Measurements from ENCODE around the gene MAGEE1. TPM values are rescaled to one million over a fixed set of nuclear protein-coding genes. Genes with fewer than 3 reads are reported as not detected.
A peak's percentile ranks its signal among the peaks of the same experiment; 100 is the strongest.

MAGEE1 gene, protein sequence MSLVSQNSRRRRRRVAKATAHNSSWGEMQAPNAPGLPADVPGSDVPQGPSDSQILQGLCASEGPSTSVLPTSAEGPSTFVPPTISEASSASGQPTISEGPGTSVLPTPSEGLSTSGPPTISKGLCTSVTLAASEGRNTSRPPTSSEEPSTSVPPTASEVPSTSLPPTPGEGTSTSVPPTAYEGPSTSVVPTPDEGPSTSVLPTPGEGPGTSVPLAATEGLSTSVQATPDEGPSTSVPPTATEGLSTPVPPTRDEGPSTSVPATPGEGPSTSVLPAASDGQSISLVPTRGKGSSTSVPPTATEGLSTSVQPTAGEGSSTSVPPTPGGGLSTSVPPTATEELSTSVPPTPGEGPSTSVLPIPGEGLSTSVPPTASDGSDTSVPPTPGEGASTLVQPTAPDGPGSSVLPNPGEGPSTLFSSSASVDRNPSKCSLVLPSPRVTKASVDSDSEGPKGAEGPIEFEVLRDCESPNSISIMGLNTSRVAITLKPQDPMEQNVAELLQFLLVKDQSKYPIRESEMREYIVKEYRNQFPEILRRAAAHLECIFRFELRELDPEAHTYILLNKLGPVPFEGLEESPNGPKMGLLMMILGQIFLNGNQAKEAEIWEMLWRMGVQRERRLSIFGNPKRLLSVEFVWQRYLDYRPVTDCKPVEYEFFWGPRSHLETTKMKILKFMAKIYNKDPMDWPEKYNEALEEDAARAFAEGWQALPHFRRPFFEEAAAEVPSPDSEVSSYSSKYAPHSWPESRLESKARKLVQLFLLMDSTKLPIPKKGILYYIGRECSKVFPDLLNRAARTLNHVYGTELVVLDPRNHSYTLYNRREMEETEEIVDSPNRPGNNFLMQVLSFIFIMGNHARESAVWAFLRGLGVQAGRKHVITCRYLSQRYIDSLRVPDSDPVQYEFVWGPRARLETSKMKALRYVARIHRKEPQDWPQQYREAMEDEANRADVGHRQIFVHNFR
- total RNA-seq (10 to 100 TPM in 1 of 2 donors, 1 to 10 TPM in 1; 7.1 to 23.6 TPM), polyA plus RNA-seq (ENCODE audit: insufficient read length in 2 of 2) (10 to 100 TPM; 37.0 to 45.1 TPM)
- long read RNA-seq, donor 1, transcript MAGEE1-201 (1 exons, 3,630 nt) = major isoform, 47 of 47 reads
- long read RNA-seq, donor 1, partial matches to known transcripts = 0 of 47 reads
- long read RNA-seq, donor 1, other reads (novel, unspliced or antisense) = 0 of 47 reads
- long read RNA-seq, donor 2, transcript MAGEE1-201 (1 exons, 3,630 nt) = major isoform, 22 of 22 reads
- long read RNA-seq, donor 2, partial matches to known transcripts = 0 of 22 reads
- long read RNA-seq, donor 2, other reads (novel, unspliced or antisense) = 0 of 22 reads
- long read RNA-seq, donor 3, transcript MAGEE1-201 (1 exons, 3,630 nt) = major isoform, 27 of 27 reads
- long read RNA-seq, donor 3, partial matches to known transcripts = 0 of 27 reads
- long read RNA-seq, donor 3, other reads (novel, unspliced or antisense) = 0 of 27 reads
- long read RNA-seq, donor 4, partial matches to known transcripts = 0 of 1 reads
- long read RNA-seq, donor 4, other reads (novel, unspliced or antisense) = 0 of 1 reads

DNA sequence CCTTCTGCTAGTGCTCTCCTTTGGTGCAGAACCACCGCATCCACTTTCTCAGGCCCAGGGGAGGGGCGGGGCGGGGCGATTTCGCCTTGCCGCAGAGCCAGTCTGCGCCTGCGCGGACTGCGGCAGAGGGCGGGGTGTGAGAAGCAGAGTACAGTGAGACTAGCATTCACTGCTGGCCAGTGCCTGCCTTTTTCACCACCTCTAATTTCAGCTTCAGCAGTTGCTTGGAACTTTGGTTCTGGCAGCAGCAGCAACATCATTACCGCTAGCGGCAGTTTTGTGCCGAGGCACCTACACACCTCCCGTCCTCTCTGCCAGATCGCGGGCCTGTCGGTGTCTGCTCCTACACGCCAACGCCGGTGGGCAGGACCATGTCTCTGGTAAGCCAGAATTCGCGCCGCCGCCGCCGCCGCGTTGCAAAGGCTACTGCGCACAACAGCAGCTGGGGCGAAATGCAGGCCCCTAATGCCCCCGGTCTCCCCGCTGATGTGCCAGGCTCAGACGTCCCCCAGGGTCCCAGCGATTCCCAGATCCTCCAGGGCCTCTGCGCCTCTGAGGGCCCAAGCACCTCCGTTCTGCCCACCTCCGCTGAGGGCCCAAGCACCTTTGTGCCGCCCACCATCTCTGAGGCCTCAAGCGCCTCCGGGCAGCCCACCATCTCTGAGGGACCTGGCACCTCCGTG is at the start of gene MAGEE1:
Gene MAGEE1, plus strand, starts transcription at position 151 of the 683 bp plus-strand sequence. Its CDS starts 221 bp downstream, at position 372.
- H3K4me1 ChIP-seq (ENCODE audit: control insufficient read depth, insufficient read depth, low read length) = peaks cover 12% of the 10 kb centered on the region
- peak; percentile 56 to 94 (median 66) for DNase-seq (ENCODE audit: low read depth in 4 of 6, low spot score in 6 of 6)
- peak within 1 kb of the TSS; percentile 53 for H3K4me3 ChIP-seq (ENCODE audit: low read depth, low read length)
- 16% methylated on average over 42 of the region's 42 CpGs for whole genome bisulfite sequencing (ENCODE audit: insufficient coverage)
- H3K36me3 ChIP-seq (ENCODE audit: control insufficient read depth, insufficient read depth, low read length) = peaks cover 4% of the 10 kb centered on the region
- peak within 1 kb of the TSS; percentile 10 for H3K27ac ChIP-seq (ENCODE audit: low read depth, low read length)
- no peaks in the 10 kb centered on the region for H3K27me3 ChIP-seq (ENCODE audit: control insufficient read depth, insufficient read depth, low read length)
- no peaks in the 10 kb centered on the region for H3K9me3 ChIP-seq (ENCODE audit: control insufficient read depth, insufficient read depth, low read length)

DNA sequence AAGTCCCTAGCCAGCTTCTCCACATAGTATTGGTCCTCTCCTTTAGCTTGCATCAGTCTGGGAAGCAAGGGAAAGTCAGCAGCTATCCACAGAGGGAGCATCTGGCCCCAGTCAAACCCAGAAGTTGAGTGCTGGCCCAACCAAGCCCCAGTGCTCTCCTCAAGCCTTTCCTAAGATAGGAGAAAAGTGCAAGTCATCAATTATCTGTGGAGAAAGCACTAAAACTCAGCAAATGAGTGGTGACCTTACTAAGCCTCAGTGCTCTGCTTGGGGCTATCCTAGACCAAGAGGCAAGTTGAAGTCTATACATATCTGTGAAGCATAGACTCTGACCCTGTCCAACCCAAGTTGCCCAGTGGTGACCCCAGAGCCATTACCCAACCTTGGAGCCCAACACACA is 28.5 kb upstream of the MAGEE1 start:
- no peak for DNase-seq (ENCODE audit: low read depth in 4 of 6, low spot score in 6 of 6)
- Histone ChIP-seq H3K36me3 (ENCODE audit: control insufficient read depth, insufficient read depth, low read length) (no peaks in the 10 kb centered on the region), H3K27me3 (ENCODE audit: control insufficient read depth, insufficient read depth, low read length) (no peaks in the 10 kb centered on the region)

DNA sequence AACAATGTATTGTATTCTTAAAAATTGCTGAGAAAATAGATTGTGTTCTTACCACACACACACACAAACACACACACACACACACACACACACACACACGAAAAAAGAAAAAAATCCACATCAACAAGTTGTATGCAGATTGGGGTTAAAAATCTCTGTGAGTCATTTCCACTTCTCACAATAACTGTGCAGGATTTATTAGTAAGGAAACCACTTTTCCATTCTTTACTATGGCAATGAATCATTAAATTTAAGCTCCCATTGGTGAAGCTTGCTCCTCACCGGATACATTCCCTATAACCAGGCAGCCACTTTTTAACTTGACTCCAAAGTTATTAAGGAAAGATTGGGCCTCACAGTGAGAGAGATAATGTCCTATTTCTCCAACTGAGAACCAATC is 19.7 kb upstream of the MAGEE1 start:
- H3K36me3 ChIP-seq (ENCODE audit: control insufficient read depth, insufficient read depth, low read length) = no peaks in the 10 kb centered on the region
- H3K4me1 ChIP-seq (ENCODE audit: control insufficient read depth, insufficient read depth, low read length) = no peaks in the 10 kb centered on the region
- H3K27ac ChIP-seq (ENCODE audit: low read depth, low read length) = no peak overlapping the region
- H3K9me3 ChIP-seq (ENCODE audit: control insufficient read depth, insufficient read depth, low read length) = no peaks in the 10 kb centered on the region
- H3K27me3 ChIP-seq (ENCODE audit: control insufficient read depth, insufficient read depth, low read length) = no peaks in the 10 kb centered on the region
- no peak overlapping the region for H3K4me3 ChIP-seq (ENCODE audit: low read depth, low read length)
- no peak for DNase-seq (ENCODE audit: low read depth in 4 of 6, low spot score in 6 of 6)
- no CpG with 5 or more reads among the region's 2 CpGs for WGBS (ENCODE audit: insufficient coverage)

More for the DNA sequence above, 28.5 kb upstream of the MAGEE1 start:
- Histone ChIP-seq H3K4me3 (ENCODE audit: low read depth, low read length) (no peak overlapping the region), H3K4me1 (ENCODE audit: control insufficient read depth, insufficient read depth, low read length) (no peaks in the 10 kb centered on the region), H3K9me3 (ENCODE audit: control insufficient read depth, insufficient read depth, low read length) (no peaks in the 10 kb centered on the region), H3K27ac (ENCODE audit: low read depth, low read length) (no peak overlapping the region)

DNA sequence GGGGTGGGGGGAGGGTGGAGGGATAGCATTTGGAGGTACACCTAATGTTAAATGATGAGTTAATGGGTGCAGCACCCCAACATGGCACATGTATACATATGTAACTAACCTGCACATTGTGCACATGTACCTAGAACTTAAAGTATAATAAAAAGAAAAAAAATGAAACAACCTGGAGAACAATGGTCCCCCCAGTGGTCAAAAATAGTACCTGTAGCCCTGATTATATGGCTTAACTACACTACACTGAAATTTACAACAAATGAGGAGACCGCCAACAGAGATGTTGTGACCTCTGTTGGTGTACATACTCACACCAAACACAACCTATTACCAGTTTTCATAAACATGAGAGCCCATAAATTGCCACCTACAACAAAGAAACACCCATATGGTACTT is 7.3 kb upstream of the MAGEE1 start:
- Histone ChIP-seq H3K27me3 (ENCODE audit: control insufficient read depth, insufficient read depth, low read length) (no peaks in the 10 kb centered on the region), H3K4me3 (ENCODE audit: low read depth, low read length) (no peak overlapping the region), H3K36me3 (ENCODE audit: control insufficient read depth, insufficient read depth, low read length) (no peaks in the 10 kb centered on the region), H3K27ac (ENCODE audit: low read depth, low read length) (no peak overlapping the region), H3K4me1 (ENCODE audit: control insufficient read depth, insufficient read depth, low read length) (no peaks in the 10 kb centered on the region), H3K9me3 (ENCODE audit: control insufficient read depth, insufficient read depth, low read length) (no peaks in the 10 kb centered on the region)
- 63% methylated on average over 1 of the region's 1 CpG for WGBS (ENCODE audit: insufficient coverage)
- no peak for DNase-seq (ENCODE audit: low read depth in 4 of 6, low spot score in 6 of 6)

DNA sequence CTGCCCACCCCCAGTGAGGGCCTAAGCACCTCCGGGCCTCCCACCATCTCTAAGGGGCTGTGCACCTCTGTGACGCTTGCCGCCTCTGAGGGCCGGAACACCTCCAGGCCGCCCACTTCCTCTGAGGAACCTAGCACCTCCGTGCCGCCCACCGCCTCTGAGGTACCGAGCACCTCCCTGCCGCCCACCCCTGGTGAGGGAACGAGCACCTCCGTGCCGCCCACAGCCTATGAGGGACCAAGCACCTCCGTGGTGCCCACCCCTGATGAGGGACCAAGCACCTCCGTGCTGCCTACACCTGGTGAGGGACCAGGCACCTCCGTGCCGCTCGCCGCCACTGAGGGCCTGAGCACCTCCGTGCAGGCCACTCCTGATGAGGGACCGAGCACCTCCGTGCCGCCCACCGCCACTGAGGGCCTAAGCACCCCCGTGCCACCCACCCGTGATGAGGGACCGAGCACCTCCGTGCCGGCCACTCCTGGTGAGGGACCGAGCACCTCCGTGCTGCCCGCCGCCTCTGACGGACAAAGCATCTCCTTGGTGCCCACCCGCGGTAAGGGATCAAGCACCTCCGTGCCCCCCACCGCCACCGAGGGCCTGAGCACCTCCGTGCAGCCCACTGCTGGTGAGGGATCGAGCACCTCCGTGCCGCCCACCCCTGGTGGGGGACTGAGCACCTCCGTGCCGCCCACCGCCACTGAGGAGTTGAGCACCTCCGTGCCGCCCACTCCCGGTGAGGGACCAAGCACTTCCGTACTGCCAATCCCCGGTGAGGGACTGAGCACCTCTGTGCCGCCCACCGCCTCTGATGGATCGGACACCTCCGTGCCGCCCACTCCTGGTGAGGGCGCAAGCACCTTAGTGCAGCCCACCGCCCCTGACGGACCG is 977 bp downstream of the MAGEE1 start:
- no peaks in the 10 kb centered on the region for H3K9me3 ChIP-seq (ENCODE audit: control insufficient read depth, insufficient read depth, low read length)
- 34% methylated on average over 60 of the region's 60 CpGs for WGBS (ENCODE audit: insufficient coverage)
- H3K4me3 ChIP-seq (ENCODE audit: low read depth, low read length) = peak overlapping the region; percentile 53
- H3K27ac ChIP-seq (ENCODE audit: low read depth, low read length) = no peak overlapping the region
- peaks cover 12% of the 10 kb centered on the region for H3K4me1 ChIP-seq (ENCODE audit: control insufficient read depth, insufficient read depth, low read length)
- no peak for DNase-seq (ENCODE audit: low read depth in 4 of 6, low spot score in 6 of 6)
- H3K27me3 ChIP-seq (ENCODE audit: control insufficient read depth, insufficient read depth, low read length) = no peaks in the 10 kb centered on the region
- H3K36me3 ChIP-seq (ENCODE audit: control insufficient read depth, insufficient read depth, low read length) = peaks cover 4% of the 10 kb centered on the region

DNA sequence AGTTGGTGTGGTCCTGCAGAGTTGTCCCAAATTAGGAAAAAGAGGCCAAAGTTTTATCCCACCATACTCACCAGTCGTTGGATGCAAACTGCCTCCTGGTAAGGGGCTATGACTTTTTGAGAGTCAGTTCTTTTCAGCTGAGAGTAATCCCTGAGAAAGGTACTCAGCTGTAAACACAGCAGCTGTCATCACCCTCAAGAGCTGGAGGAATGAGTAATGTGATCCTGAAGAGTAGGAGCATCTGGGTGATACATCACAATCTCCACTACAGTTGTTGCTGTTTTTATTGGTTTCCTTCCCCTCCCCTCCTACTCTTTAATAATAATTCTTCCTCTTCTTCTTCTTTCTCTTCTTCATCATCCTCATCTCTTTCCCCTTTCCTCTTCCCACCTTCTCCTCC is 5.7 kb downstream of the MAGEE1 start:
- no CpG with 5 or more reads among the region's 1 CpG for WGBS (ENCODE audit: insufficient coverage)
- no peaks in the 10 kb centered on the region for H3K9me3 ChIP-seq (ENCODE audit: control insufficient read depth, insufficient read depth, low read length)
- H3K27ac ChIP-seq (ENCODE audit: low read depth, low read length) = no peak overlapping the region
- no peaks in the 10 kb centered on the region for H3K27me3 ChIP-seq (ENCODE audit: control insufficient read depth, insufficient read depth, low read length)
- no peak overlapping the region for H3K4me3 ChIP-seq (ENCODE audit: low read depth, low read length)
- no peak for DNase-seq (ENCODE audit: low read depth in 4 of 6, low spot score in 6 of 6)
- peaks cover 4% of the 10 kb centered on the region for H3K36me3 ChIP-seq (ENCODE audit: control insufficient read depth, insufficient read depth, low read length)
- H3K4me1 ChIP-seq (ENCODE audit: control insufficient read depth, insufficient read depth, low read length) = peaks cover 10% of the 10 kb centered on the region

DNA sequence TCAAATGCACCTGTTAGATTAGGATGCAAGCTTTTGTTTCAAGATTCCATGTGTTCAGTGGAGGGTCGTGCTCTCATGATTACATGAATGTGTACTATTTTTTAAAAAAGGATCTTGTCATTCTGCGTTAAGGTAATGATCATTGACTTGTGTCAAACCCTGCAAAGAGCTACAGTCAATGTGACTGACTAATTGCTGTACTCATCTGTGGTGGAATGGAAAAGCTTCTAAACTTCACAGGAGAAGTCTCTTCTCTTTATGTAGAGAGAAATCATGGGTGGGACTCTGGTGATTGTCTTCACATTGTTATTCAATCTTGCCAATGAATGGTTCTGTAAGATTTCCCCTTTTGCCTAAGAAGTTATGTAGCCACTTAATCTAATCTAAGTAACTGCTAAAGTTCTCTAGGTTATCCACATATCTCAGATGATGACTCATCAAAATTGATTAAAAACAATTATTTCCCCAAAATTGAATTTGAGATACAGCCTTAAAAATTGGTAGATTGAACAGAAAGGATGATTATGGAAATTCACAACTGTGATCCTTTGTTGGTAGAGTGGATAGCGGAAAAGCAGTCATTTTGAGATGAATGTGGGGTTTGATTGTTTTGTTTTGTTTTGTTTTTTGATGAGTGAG is 6.7 kb downstream of the MAGEE1 start:
- H3K4me3 ChIP-seq (ENCODE audit: low read depth, low read length) = no peak overlapping the region
- 52% methylated on average over 3 of the region's 3 CpGs for whole genome bisulfite sequencing (ENCODE audit: insufficient coverage)
- H3K36me3 ChIP-seq (ENCODE audit: control insufficient read depth, insufficient read depth, low read length) = no peaks in the 10 kb centered on the region
- no peaks in the 10 kb centered on the region for H3K9me3 ChIP-seq (ENCODE audit: control insufficient read depth, insufficient read depth, low read length)
- no peaks in the 10 kb centered on the region for H3K4me1 ChIP-seq (ENCODE audit: control insufficient read depth, insufficient read depth, low read length)
- DNase-seq (ENCODE audit: low read depth in 4 of 6, low spot score in 6 of 6) = no peak
- no peaks in the 10 kb centered on the region for H3K27me3 ChIP-seq (ENCODE audit: control insufficient read depth, insufficient read depth, low read length)
- H3K27ac ChIP-seq (ENCODE audit: low read depth, low read length) = no peak overlapping the region

DNA sequence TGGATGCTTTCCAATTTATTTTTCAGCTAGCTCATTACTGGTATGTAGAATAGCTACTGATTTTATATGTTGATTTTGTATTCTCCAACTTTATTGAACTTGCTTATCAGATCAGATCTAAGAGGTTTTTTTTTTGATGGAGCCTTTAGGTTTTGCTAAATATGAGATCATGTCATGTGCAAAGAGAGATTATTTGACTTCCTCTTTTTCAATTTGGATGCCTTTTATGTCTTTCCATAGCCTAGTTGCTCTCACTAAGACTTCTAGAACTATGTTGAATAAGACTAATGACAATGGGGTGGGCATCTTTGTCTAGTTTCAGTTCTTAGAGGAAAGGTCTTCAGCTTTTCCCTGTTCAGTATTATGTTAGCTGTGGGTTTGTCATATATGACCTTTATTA is 11.7 kb downstream of the MAGEE1 start:
- Histone ChIP-seq H3K9me3 (ENCODE audit: control insufficient read depth, insufficient read depth, low read length) (peaks cover 5% of the 10 kb centered on the region), H3K36me3 (ENCODE audit: control insufficient read depth, insufficient read depth, low read length) (no peaks in the 10 kb centered on the region), H3K27me3 (ENCODE audit: control insufficient read depth, insufficient read depth, low read length) (no peaks in the 10 kb centered on the region), H3K4me3 (ENCODE audit: low read depth, low read length) (no peak overlapping the region), H3K27ac (ENCODE audit: low read depth, low read length) (no peak overlapping the region), H3K4me1 (ENCODE audit: control insufficient read depth, insufficient read depth, low read length) (no peaks in the 10 kb centered on the region)
- DNase-seq (ENCODE audit: low read depth in 4 of 6, low spot score in 6 of 6) = no peak

All from spinal cord (tissue), 10 donors.